K562 (cell line): ENCODE data around the gene ERH. TPM values are rescaled to one million over a fixed set of nuclear protein-coding genes. Genes with fewer than 3 reads are reported as not detected.

Experiments used
- ATAC-seq: fragments of 200-7000 bp; cut with Tn5 transposase; 3 replicates; pipeline ENCODE4 v1.9.1; 2020; ENCODE audit warnings: moderate library complexity
- BruUV-seq: library from RNA; stranded (reverse); fragments of 400-500 nt; replicated peaks from 2 replicates; lab custom pipeline; 2021; lab: Mats Ljungman, UMichigan
- CTCF ChIA-PET: fragments of 300-600 bp; formaldehyde crosslinking; extraction: SDS; loops from one replicate; lab custom pipeline; 2021; ENCODE audit warnings: low intra/inter-chr PET ratio; lab: Yijun Ruan, JAX
- POLR2A ChIA-PET: fragments of 300-600, 350-650 bp; sonication (Branson Sonifier 250); formaldehyde crosslinking; extraction: SDS; loops from one replicate; lab custom pipeline; 2021; ENCODE audit warnings: antibody characterized with exemption, inconsistent platforms; lab: Yijun Ruan, JAX
- DNase-seq, 4 experiments: peaks; one replicate each; pipeline versions ENCODE4 v3.0.0 to v3.0.0-alpha.2; 2011 to 2018; ENCODE audit warnings: low spot score in 3 of 4, mixed read lengths in 3 of 4; ENCODE audit errors: extremely low read depth in 1 of 4
- FAIRE-seq: peaks from 2 replicates; lab custom pipeline; 2011; peaks lifted over from hg19 to GRCh38; lab: Jason Lieb, UNC
- H2AFZ ChIP-seq: 2 replicates; pipeline ENCODE4 v1.6.0; 2011; ENCODE audit warnings: low read depth, low read length, control low read depth, inconsistent platforms
- H3K27ac ChIP-seq: fragments of 200-600 bp; 3 replicates; pipeline ENCODE4 v1.8.0; 2011; ENCODE audit warnings: low read depth, mild to moderate bottlenecking, control low read depth, inconsistent platforms, low read length, moderate library complexity, mixed read lengths; ENCODE audit errors: extremely low read depth
- H3K27me3 ChIP-seq, 2 experiments: fragments of 300-600 bp in 1 of 2; 2 replicates in 1 of 2; 3 replicates in 1 of 2; pipeline versions ENCODE4 v1.6.0 to v1.8.0; 2011; ENCODE audit warnings: inconsistent platforms in 2 of 2, low read length in 2 of 2, mild to moderate bottlenecking in 1 of 2, mixed read lengths in 1 of 2, moderate library complexity in 1 of 2; ENCODE audit not compliant: control insufficient read depth in 2 of 2, insufficient read depth in 2 of 2
- H3K36me3 ChIP-seq: fragments of 300-600 bp; 3 replicates; pipeline ENCODE4 v1.8.0; 2011; ENCODE audit warnings: mild to moderate bottlenecking, low read length, inconsistent platforms; ENCODE audit not compliant: control insufficient read depth, insufficient read depth
- H3K4me1 ChIP-seq, 2 experiments: fragments of 200-600 bp in 1 of 2; replicated peaks in 1 of 2; 2 replicates in 1 of 2; 3 replicates in 1 of 2; pipeline versions ENCODE4 v1.5.1 to v1.8.0; 2011; ENCODE audit warnings: inconsistent platforms in 2 of 2, low read length in 2 of 2, mild to moderate bottlenecking in 1 of 2, mixed read lengths in 1 of 2, moderate library complexity in 1 of 2; ENCODE audit not compliant: control insufficient read depth in 2 of 2, insufficient read depth in 2 of 2
- H3K4me2 ChIP-seq: 2 replicates; pipeline ENCODE4 v1.6.1; 2011; ENCODE audit warnings: low read length, control low read depth, inconsistent platforms, mixed read lengths; ENCODE audit not compliant: insufficient read depth
- H3K4me3 ChIP-seq: fragments of 200-600 bp; sonication (generic), shearing (Covaris generic); 2 replicates; pipeline ENCODE4 v1.5.1; 2016; ENCODE audit warnings: control low read depth, inconsistent platforms
- H3K79me2 ChIP-seq: fragments of 200-600 bp; 3 replicates; pipeline ENCODE4 v1.8.0; 2011; ENCODE audit warnings: low read length, inconsistent platforms; ENCODE audit not compliant: control insufficient read depth, insufficient read depth
- H3K9ac ChIP-seq, 2 experiments: 2 replicates each; pipeline versions ENCODE4 v1.6.0 to v1.6.1; 2011; ENCODE audit warnings: low read depth in 2 of 2, low read length in 2 of 2, control low read depth in 1 of 2, inconsistent platforms in 1 of 2, mild to moderate bottlenecking in 1 of 2, mixed read lengths in 1 of 2; ENCODE audit not compliant: insufficient read depth in 1 of 2
- H3K9me1 ChIP-seq: one replicate; pipeline ENCODE4 v1.6.0; 2011; ENCODE audit warnings: inconsistent platforms, mild to moderate bottlenecking, low read length, moderate library complexity; ENCODE audit not compliant: control insufficient read depth, insufficient read depth
- H3K9me3 ChIP-seq: replicated peaks from 2 replicates; pipeline ENCODE4 v1.5.1; 2011; ENCODE audit warnings: low read depth, low read length, inconsistent platforms; ENCODE audit not compliant: control insufficient read depth, insufficient read depth
- H4K20me1 ChIP-seq: replicated peaks from 2 replicates; pipeline ENCODE4 v1.6.1; 2011; ENCODE audit warnings: low read length, inconsistent platforms, mixed read lengths; ENCODE audit not compliant: control insufficient read depth, insufficient read depth
- ARHGAP35 ChIP-seq: fragments of 450-650 bp; IDR thresholded peaks from 2 replicates; pipeline ENCODE4 v1.6.1; 2018; ENCODE audit not compliant: partially characterized antibody
- CHD1 ChIP-seq: fragments of 200-600 bp; sonication (generic); IDR thresholded peaks from one replicate; pipeline ENCODE4 v1.6.1; 2012; ENCODE audit warnings: mild to moderate bottlenecking, moderate library complexity, low read length, inconsistent platforms
- NFRKB ChIP-seq: fragments of 450-650 bp; IDR thresholded peaks from 2 replicates; pipeline ENCODE4 v1.6.1; 2016; ENCODE audit warnings: low read depth
- RERE ChIP-seq: sonication (generic); formaldehyde crosslinking; IDR thresholded peaks from 2 replicates; pipeline ENCODE4 v1.8.0; 2023; ENCODE audit warnings: missing genetic modification reagents, mild to moderate bottlenecking, borderline replicate concordance
- TSC22D4 ChIP-seq: fragments of 450-650 bp; IDR thresholded peaks from 2 replicates; pipeline ENCODE4 v1.6.1; 2016; ENCODE audit warnings: missing genetic modification characterization, missing biosample characterization, control low read depth
- ZC3H8 ChIP-seq: fragments of 450-650 bp; IDR thresholded peaks from 2 replicates; pipeline ENCODE4 v1.6.1; 2017
- ZNF277 ChIP-seq: fragments of 250-450 bp; sonication (Bioruptor Pico); IDR thresholded peaks from 2 replicates; pipeline ENCODE4 v1.8.0; 2022; ENCODE audit warnings: inconsistent platforms, mild to moderate bottlenecking, moderate library complexity, borderline replicate concordance
- ZNF584 ChIP-seq: fragments of 200-800 bp; sonication (Bioruptor generic); IDR thresholded peaks from 2 replicates; pipeline ENCODE4 v1.6.1; 2016; ENCODE audit warnings: low read depth, mild to moderate bottlenecking, missing genetic modification characterization, missing compliant biosample characterization
- WGBS: fragments of 100-300 bp; shearing (Covaris generic); methylation state at CpG from one replicate; pipeline ENCODE4 v1.1.6; 2016; ENCODE audit warnings: low coverage, mixed read lengths; ENCODE audit not compliant: insufficient coverage; ENCODE audit errors: missing lambda C conversion rate; 5-methylcytosine and 5-hydroxymethylcytosine counted together
- in situ Hi-C: fragments of 300-500 bp; cut with MboI; formaldehyde crosslinking; loops from 4 replicates; pipeline ENCODE4 v1.15.0; 2018; ENCODE audit warnings: inconsistent platforms, mixed read lengths
- intact Hi-C: fragments of 100-400 bp; cut with micrococcal nuclease; formaldehyde crosslinking; loops from 2 replicates; pipeline ENCODE4 v1.14.2; 2022
- polyA plus RNA-seq, 8 experiments: library from polyadenylated mRNA; depleted of rRNA in 4 of 8; stranded (reverse) in 5 of 8; unstranded in 3 of 8; fragments of >200 nt; fragmentation: Nextera tagmentation in 2 of 8; fragmentation: Illumina TruSeq in 1 of 8; extraction: Ambion mirVana in 2 of 8; extraction: Trizol in 1 of 8; gene quantifications; 2 replicates each; pipeline versions ENCODE4 v1.2.1 to v1.2.3, GENCODE V29; 2011 to 2014; ENCODE audit warnings: inconsistent platforms in 1 of 8, missing spikeins in 1 of 8
- total RNA-seq, 7 experiments: library from RNA; depleted of rRNA in 6 of 7; stranded (reverse); fragments of >200 nt in 6 of 7; fragmentation: Illumina TruSeq in 2 of 7; extraction: Trizol in 2 of 7; gene quantifications; 2 replicates each; pipeline versions ENCODE4 v1.2.1 to v1.2.3, GENCODE V29; 2011 to 2021; ENCODE audit warnings: low replicate concordance in 1 of 7

The ERH gene
- total and polyA plus RNA-seq, 9 of the 15 experiments (the other 6 are each of a cell fraction or from before 2014, with no cell fraction given): 78.2 to 474 (median 250) TPM

- Histone ChIP-seq H3K4me1 (no peaks in the 10 kb centered on the region), H3K4me3 (no peak overlapping the region), H2AFZ (no peak overlapping the region), H3K36me3 (no peaks in the 10 kb centered on the region), H3K79me2 (no peaks in the 10 kb centered on the region), H3K4me2 (no peak overlapping the region), H3K9ac (no peak overlapping the region), H3K27me3 (0 out of 5 replicates have a peak, but pooled peaks cover 0 to under 1% of the 10 kb centered on the region in 2 experiments), H4K20me1 (no peaks in the 10 kb centered on the region), H3K9me3 (no peaks in the 10 kb centered on the region), H3K27ac (no peak overlapping the region)
- CTCF ChIA-PET: no interaction called here
- in situ Hi-C loops (no loop called here), intact Hi-C loops (no loop called here)
- DNase-seq: no peak
- no TSS peak for BruUV-seq
- 0% methylated on average over 1 of the region's 1 CpG for WGBS
- POLR2A ChIA-PET: interaction anchor here (1.0 to 1.6 kb wide), 2 partner anchors 11 to 26 kb away, joined by 3 to 10 read pairs; no protein-coding TSS in a partner anchor
- no peak for FAIRE-seq
- TF ChIP-seq RERE (CRISPR knock-in tag) (no peak), ZC3H8 (no peak), NFRKB (no peak), TSC22D4 (no peak), ZNF277 (CRISPR knock-in tag) (no peak), CHD1 (no peak), ARHGAP35 (no peak), ZNF584 (no peak)
- TF ChIP-seq, all 486 proteins: peak for 0
- ATAC-seq: no peak
- no peaks in the 10 kb centered on the region for H3K9me1 ChIP-seq
These were observed 29.7 kb downstream of the ERH start for GRCh38 chr14:69368381-69368780.
